Measurements from ENCODE around the gene TGFBR3.

The TGFBR3 gene

DNA sequence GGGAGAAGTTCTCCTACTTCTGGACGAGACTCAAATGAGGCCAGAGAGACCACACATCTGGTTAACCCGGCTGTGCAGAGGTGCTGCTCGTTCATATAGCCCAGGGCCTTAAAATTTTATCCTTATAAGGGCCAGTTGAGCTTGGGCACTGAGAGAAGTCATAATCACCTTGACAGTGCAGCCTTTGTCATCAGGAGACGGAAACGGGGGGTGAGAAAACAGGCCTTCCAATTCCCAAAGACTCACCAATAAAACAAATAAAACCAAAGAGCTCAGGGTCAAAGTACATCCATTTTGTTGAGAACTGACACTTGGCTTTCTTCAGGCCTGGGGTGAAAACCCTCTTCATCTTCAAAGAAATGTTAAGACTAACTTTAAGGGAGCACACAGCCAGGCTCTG is 167.1 kb downstream of the TGFBR3 start:
- Histone ChIP-seq H3K9ac (ENCODE audit: low read depth, low read length) (no peak overlapping the region), H3K4me2 (ENCODE audit: low read length) (no peak overlapping the region), H3K36me3 (ENCODE audit: insufficient read depth, low read length) (peaks cover 16% of the 10 kb centered on the region), H3K4me3 (ENCODE audit: low read length) (no peak overlapping the region), H3K4me1 (ENCODE audit: control insufficient read depth, insufficient read depth, low read length) (no peaks in the 10 kb centered on the region), H3K9me3 (replicated peaks; ENCODE audit: low read length) (no peaks in the 10 kb centered on the region), H3K27me3 (ENCODE audit: control insufficient read depth, insufficient read depth, low read length) (no peaks in the 10 kb centered on the region)

DNA sequence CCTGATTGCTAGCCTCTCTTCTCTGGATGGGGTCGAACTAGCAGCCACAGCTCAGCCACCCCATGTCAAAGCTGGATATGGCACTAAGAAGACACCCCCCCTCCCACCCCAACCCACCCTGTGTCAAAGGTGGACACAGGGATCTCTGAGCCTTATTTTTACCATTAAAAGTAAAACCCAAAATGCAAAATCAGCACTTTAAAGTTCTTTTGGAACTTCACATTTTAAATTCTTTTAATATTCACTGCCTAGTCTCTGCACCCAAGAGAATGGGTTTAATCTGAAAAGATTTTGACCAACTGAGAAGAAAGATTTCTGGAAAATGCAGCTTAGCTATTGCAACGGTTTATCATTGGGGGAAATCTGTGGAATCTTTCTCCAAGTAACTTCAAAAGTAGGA is 167.6 kb downstream of the TGFBR3 start:
- peaks cover 16% of the 10 kb centered on the region for H3K36me3 ChIP-seq (ENCODE audit: insufficient read depth, low read length)
- H3K9me3 ChIP-seq (replicated peaks; ENCODE audit: low read length) = no peaks in the 10 kb centered on the region
- H3K9ac ChIP-seq (ENCODE audit: low read depth, low read length) = no peak overlapping the region
- no peak overlapping the region for H3K4me3 ChIP-seq (ENCODE audit: low read length)
- peaks cover 4% of the 10 kb centered on the region for H3K4me1 ChIP-seq (ENCODE audit: control insufficient read depth, insufficient read depth, low read length)
- H3K27me3 ChIP-seq (ENCODE audit: control insufficient read depth, insufficient read depth, low read length) = no peaks in the 10 kb centered on the region
- no peak overlapping the region for H3K4me2 ChIP-seq (ENCODE audit: low read length)

DNA sequence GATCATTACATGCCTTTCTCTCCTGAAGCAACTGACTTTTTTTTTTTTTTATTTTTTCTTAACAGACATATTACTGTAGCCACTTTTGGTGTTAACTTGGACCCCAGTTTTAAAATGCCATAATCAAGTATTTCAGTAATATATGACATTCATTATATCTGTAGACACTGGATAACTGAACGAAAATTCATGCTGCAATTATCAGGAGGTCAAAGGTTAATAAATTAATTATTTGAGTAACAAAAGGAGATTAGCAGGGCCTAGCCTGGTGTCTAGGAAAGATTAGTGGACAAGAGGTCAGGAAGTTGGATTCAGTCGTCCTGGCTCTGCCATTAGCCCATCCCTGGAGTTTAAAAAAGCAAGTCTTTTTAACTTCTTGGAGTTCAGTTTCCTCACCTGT is 168.1 kb downstream of the TGFBR3 start:
- H3K4me3 ChIP-seq (ENCODE audit: low read length) = no peak overlapping the region
- H3K4me1 ChIP-seq (ENCODE audit: control insufficient read depth, insufficient read depth, low read length) = peaks cover 9% of the 10 kb centered on the region
- peaks cover 16% of the 10 kb centered on the region for H3K36me3 ChIP-seq (ENCODE audit: insufficient read depth, low read length)
- H3K27me3 ChIP-seq (ENCODE audit: control insufficient read depth, insufficient read depth, low read length) = no peaks in the 10 kb centered on the region
- H3K4me2 ChIP-seq (ENCODE audit: low read length) = no peak overlapping the region
- no peaks in the 10 kb centered on the region for H3K9me3 ChIP-seq (replicated peaks; ENCODE audit: low read length)
- H3K9ac ChIP-seq (ENCODE audit: low read depth, low read length) = no peak overlapping the region

DNA sequence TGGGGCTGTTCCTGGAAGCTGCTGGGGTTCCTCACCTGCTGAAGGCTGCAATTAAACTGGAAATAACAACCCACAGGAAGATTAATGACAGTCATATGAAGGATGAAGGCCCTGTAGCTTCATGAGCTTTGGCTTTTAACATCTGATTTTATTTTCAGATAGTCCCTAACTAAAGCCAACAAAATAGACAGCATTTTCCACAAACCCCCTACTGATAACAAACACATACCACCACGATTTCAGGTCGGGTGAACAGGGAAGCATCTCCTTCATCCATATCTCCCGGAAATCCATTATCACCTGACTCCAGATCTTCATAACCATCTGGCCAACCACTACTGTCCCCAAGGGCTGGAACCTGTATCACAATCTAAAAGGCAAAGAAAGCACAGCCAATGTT is 169.6 kb downstream of the TGFBR3 start:
- H3K27me3 ChIP-seq (ENCODE audit: control insufficient read depth, insufficient read depth, low read length) = no peaks in the 10 kb centered on the region
- no peak overlapping the region for H3K4me2 ChIP-seq (ENCODE audit: low read length)
- no peak overlapping the region for H3K4me3 ChIP-seq (ENCODE audit: low read length)
- H3K4me1 ChIP-seq (ENCODE audit: control insufficient read depth, insufficient read depth, low read length) = peaks cover 16% of the 10 kb centered on the region
- H3K9me3 ChIP-seq (replicated peaks; ENCODE audit: low read length) = no peaks in the 10 kb centered on the region
- H3K36me3 ChIP-seq (ENCODE audit: insufficient read depth, low read length) = peaks cover 26% of the 10 kb centered on the region
- no peak overlapping the region for H3K9ac ChIP-seq (ENCODE audit: low read depth, low read length)

DNA sequence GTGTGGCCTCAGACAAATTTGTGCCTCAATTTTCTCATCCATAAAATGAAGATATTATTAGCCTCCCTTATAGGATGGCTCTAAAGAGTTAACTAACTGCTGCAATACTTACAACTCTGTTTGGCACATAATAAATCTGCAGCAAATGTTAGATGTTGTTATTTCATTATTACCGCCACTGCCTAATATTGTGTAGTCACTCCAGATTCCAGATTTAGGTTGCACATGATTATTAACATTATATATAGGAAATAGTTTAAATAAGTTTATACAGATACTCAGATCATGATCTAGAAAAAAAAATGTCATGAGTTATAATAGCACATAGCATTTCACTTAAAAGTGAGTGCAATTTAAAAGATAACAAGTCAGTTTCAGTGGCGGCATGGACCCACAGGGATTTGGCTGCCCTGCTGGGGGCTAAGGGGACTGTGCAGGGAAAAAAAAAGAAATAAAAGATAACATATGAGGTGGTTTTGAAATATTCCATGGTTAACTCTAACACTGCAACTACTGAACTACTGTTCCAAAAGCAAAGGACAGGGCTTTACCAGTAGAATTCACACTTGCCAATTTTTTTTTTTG is 170.4 kb downstream of the TGFBR3 start:
- Histone ChIP-seq H3K4me3 (ENCODE audit: low read length) (no peak overlapping the region), H3K36me3 (ENCODE audit: insufficient read depth, low read length) (peaks cover 23% of the 10 kb centered on the region)

DNA sequence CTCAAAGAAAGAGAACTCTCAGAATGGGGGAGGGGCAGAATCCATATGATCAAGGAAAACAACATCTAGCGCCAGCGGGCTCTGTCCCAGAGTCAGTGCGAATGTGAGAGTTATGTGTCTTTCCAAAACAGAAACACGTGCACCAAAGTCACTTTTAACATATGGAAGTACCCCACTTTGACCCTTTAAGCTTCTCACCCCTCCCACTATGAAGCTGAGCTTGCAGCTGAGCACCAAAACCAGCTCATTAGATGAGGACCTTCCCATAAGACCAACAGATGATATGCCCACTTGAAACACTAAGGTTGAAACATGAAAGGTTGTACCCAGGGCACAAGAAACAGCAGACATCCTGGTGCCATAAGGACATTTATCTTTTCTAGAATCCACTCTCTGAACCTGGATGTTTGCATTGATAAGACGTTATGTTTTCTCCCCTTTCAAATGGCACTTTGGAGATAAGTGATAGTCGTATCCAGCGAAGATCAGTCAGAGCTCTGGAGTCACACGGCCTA is 171.0 kb downstream of the TGFBR3 start:
- H3K27me3 ChIP-seq (ENCODE audit: control insufficient read depth, insufficient read depth, low read length) = no peaks in the 10 kb centered on the region
- H3K36me3 ChIP-seq (ENCODE audit: insufficient read depth, low read length) = peaks cover 23% of the 10 kb centered on the region
- peaks cover 16% of the 10 kb centered on the region for H3K4me1 ChIP-seq (ENCODE audit: control insufficient read depth, insufficient read depth, low read length)
- no peak overlapping the region for H3K4me3 ChIP-seq (ENCODE audit: low read length)
- no peaks in the 10 kb centered on the region for H3K9me3 ChIP-seq (replicated peaks; ENCODE audit: low read length)
- H3K4me2 ChIP-seq (ENCODE audit: low read length) = no peak overlapping the region
- no peak overlapping the region for H3K9ac ChIP-seq (ENCODE audit: low read depth, low read length)

More for the DNA sequence above, 170.4 kb downstream of the TGFBR3 start:
- H3K9me3 ChIP-seq (replicated peaks; ENCODE audit: low read length) = no peaks in the 10 kb centered on the region
- H3K4me1 ChIP-seq (ENCODE audit: control insufficient read depth, insufficient read depth, low read length) = peaks cover 16% of the 10 kb centered on the region
- no peak overlapping the region for H3K9ac ChIP-seq (ENCODE audit: low read depth, low read length)
- H3K4me2 ChIP-seq (ENCODE audit: low read length) = no peak overlapping the region
- no peaks in the 10 kb centered on the region for H3K27me3 ChIP-seq (ENCODE audit: control insufficient read depth, insufficient read depth, low read length)

DNA sequence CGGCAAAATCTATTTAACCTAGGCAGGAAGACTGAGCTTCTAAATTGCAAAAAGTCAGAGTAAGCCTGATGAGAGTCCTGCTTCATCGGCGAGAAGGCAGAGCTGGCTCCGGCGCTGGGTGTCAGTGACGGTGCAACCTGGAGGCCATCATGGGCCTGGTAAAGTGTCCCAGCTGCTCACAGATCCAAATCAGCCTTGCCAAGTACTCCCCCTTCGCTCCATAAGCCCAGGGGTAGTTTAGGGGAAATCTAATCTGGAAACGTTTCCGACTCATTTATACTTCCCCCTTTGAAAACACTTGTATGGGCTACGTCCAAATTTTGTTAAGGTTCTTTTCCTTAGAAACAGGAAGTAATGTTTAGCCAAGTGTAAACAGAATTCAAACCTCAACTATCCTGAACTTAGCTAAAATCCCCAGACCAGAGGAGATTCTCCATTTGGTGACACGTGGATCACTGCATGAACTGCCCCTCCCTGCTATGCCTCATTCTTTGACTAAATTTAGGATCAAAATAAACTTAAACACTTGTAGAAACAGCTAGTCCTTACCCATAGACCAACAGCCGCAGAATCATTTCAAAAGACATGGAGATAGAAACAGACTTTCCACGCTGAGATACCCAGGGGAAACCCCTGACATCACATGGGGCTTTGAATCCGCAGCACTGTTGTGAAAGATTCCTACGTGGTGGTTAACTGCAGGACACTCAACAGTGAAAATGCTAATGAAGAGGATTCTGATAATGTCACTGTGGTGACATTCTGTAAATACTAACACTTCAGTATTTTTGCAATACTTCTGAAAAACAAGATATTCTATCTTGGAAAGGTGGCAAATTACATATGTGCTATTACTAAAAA is 172.7 kb downstream of the TGFBR3 start:
- peaks cover 23% of the 10 kb centered on the region for H3K36me3 ChIP-seq (ENCODE audit: insufficient read depth, low read length)
- peak overlapping the region; percentile 46 for H3K9ac ChIP-seq (ENCODE audit: low read depth, low read length)
- no peak overlapping the region for H3K4me3 ChIP-seq (ENCODE audit: low read length)

DNA sequence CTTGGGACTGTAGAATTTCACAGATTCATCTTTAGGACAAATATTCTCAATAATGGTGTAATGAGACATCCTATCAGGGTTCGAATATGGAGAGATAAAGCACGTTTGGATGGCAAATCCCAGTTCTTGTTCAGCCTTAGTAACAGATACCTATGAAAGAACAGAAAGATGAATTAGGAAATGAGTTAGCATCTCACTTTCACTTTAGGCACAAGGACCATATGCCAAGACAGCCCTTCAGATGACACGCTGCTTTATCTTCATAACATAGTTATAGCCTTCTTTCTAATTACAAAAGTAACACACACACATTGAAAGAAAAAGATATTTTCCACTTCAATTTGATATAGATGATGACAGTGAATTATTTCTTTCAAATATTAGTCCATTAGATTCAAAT is 173.6 kb downstream of the TGFBR3 start:
- Histone ChIP-seq H3K9me3 (replicated peaks; ENCODE audit: low read length) (no peaks in the 10 kb centered on the region), H3K27me3 (ENCODE audit: control insufficient read depth, insufficient read depth, low read length) (no peaks in the 10 kb centered on the region), H3K4me1 (ENCODE audit: control insufficient read depth, insufficient read depth, low read length) (peaks cover 16% of the 10 kb centered on the region), H3K9ac (ENCODE audit: low read depth, low read length) (peak overlapping the region; percentile 46), H3K4me2 (ENCODE audit: low read length) (peak overlapping the region; percentile 11), H3K36me3 (ENCODE audit: insufficient read depth, low read length) (peaks cover 23% of the 10 kb centered on the region), H3K4me3 (ENCODE audit: low read length) (no peak overlapping the region)

More for the DNA sequence above, 172.7 kb downstream of the TGFBR3 start:
- H3K4me1 ChIP-seq (ENCODE audit: control insufficient read depth, insufficient read depth, low read length) = peaks cover 16% of the 10 kb centered on the region
- no peaks in the 10 kb centered on the region for H3K9me3 ChIP-seq (replicated peaks; ENCODE audit: low read length)
- no peaks in the 10 kb centered on the region for H3K27me3 ChIP-seq (ENCODE audit: control insufficient read depth, insufficient read depth, low read length)
- peak overlapping the region; percentile 41 for H3K4me2 ChIP-seq (ENCODE audit: low read length)

DNA sequence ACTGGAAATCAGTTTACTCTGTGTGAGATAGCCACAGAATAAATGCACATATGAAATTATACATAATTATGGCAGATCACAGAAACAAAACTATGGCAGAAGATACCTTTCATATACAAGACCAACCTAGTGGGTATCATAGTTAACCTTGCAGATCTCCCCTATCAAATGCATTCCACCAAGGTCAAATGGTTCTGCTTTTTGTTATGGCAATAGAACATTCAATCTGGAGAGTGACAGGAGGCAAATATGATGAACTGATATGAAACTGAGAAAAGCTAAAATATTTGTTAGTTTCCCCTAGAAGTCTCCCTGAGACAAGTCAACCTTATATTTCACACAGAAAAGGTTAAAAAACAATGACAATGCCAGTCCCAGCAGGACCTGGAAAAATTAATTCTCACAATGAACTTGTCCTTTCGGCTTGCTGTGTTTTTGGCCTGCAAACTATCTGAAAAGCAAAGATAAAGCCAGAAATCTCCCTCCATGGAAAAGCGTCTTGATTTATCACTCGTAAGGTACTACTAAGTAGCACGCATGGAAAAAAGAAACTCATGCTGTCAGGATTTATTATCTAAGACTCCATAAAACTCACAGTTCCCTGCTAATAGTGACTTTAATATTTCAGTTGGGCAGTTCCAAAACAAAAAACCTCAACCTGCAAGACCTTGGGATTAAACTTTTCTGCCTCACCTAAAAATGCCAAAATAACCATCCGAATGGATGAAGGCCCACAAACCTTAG is 174.3 kb downstream of the TGFBR3 start:
- Histone ChIP-seq H3K9me3 (replicated peaks; ENCODE audit: low read length) (no peaks in the 10 kb centered on the region), H3K27me3 (ENCODE audit: control insufficient read depth, insufficient read depth, low read length) (no peaks in the 10 kb centered on the region), H3K9ac (ENCODE audit: low read depth, low read length) (no peak overlapping the region), H3K36me3 (ENCODE audit: insufficient read depth, low read length) (peaks cover 23% of the 10 kb centered on the region), H3K4me3 (ENCODE audit: low read length) (no peak overlapping the region), H3K4me2 (ENCODE audit: low read length) (no peak overlapping the region), H3K4me1 (ENCODE audit: control insufficient read depth, insufficient read depth, low read length) (peaks cover 16% of the 10 kb centered on the region)

DNA sequence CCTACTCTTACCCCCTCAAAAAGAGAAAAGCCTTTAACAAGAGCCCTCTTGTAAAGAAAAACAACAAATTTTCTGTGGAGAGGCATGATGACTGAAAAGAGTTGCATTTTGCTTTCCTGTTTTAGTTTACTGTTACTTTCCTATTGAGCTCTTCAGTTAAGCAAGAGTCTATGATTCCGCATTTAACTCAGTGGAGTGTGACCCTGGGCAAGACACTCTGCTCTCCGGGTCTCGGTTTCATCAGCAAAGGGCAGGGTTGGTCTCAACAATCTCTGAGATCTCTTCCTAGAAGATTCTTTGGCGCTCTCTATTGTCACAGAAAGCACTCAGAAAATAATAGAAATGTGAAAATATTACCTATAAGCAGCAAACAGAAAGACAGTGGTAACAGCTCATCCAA is 175.7 kb downstream of the TGFBR3 start:
- H3K9me3 ChIP-seq (replicated peaks; ENCODE audit: low read length) = no peaks in the 10 kb centered on the region
- H3K9ac ChIP-seq (ENCODE audit: low read depth, low read length) = no peak overlapping the region
- H3K36me3 ChIP-seq (ENCODE audit: insufficient read depth, low read length) = peaks cover 13% of the 10 kb centered on the region
- H3K4me1 ChIP-seq (ENCODE audit: control insufficient read depth, insufficient read depth, low read length) = peaks cover 16% of the 10 kb centered on the region
- no peak overlapping the region for H3K4me3 ChIP-seq (ENCODE audit: low read length)
- no peak overlapping the region for H3K4me2 ChIP-seq (ENCODE audit: low read length)
- H3K27me3 ChIP-seq (ENCODE audit: control insufficient read depth, insufficient read depth, low read length) = no peaks in the 10 kb centered on the region

DNA sequence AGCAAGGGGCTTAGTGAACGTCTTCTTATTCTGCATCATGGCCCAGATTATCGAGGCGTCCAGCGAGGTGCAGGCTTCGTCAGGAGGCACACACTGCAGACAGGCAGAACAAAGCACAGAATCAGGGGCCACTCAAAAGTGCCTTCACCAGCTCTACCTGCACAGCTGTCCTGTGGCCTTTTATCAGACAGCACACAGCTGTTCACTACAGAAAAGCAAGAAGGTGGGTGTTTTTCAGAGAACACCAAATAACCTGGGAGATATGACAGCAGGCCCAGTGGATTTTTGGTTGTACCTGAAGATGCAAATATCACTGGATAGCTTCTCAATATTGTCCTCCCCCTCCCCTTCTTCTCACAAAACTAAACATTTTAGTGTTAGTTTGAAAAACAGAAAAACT is 177.3 kb downstream of the TGFBR3 start:
- Histone ChIP-seq H3K9me3 (replicated peaks; ENCODE audit: low read length) (no peaks in the 10 kb centered on the region), H3K27me3 (ENCODE audit: control insufficient read depth, insufficient read depth, low read length) (no peaks in the 10 kb centered on the region), H3K4me1 (ENCODE audit: control insufficient read depth, insufficient read depth, low read length) (peaks cover 15% of the 10 kb centered on the region), H3K4me3 (ENCODE audit: low read length) (no peak overlapping the region), H3K9ac (ENCODE audit: low read depth, low read length) (no peak overlapping the region), H3K4me2 (ENCODE audit: low read length) (no peak overlapping the region), H3K36me3 (ENCODE audit: insufficient read depth, low read length) (peaks cover 13% of the 10 kb centered on the region)
